Neural progenitor cell (in vitro differentiated cells): Measurements from ENCODE around the gene CPS1. TPM values are rescaled to one million over a fixed set of nuclear protein-coding genes. Genes with fewer than 3 reads are reported as not detected.

ENCODE experiments used
- DNase-seq: peaks from one replicate; pipeline ENCODE4 v3.0.0-alpha.2; 2016; ENCODE audit warnings: low spot score
- H2AFZ ChIP-seq: fragments of 200-600 bp; sonication (generic); replicated peaks from 2 replicates; pipeline ENCODE4 v1.6.1; 2016; ENCODE audit warnings: antibody characterized with exemption
- H3F3A ChIP-seq: fragments of 200-600 bp; sonication (generic); 2 replicates; pipeline ENCODE4 v1.6.1; 2016; ENCODE audit warnings: antibody characterized with exemption, low read depth
- H3K27ac ChIP-seq: fragments of 200-600 bp; sonication (generic); 2 replicates; pipeline ENCODE4 v1.5.1; 2016; ENCODE audit warnings: mild to moderate bottlenecking
- H3K27me3 ChIP-seq: fragments of 200-600 bp; sonication (generic); 2 replicates; pipeline ENCODE4 v1.6.1; 2016; ENCODE audit warnings: mild to moderate bottlenecking, moderate library complexity
- H3K36me3 ChIP-seq: fragments of 200-600 bp; sonication (generic); 2 replicates; pipeline ENCODE4 v1.5.1; 2016
- H3K4me1 ChIP-seq: fragments of 200-600 bp; sonication (generic); 2 replicates; pipeline ENCODE4 v1.6.1; 2016; ENCODE audit warnings: mixed run types
- H3K4me2 ChIP-seq: fragments of 200-600 bp; sonication (generic); 2 replicates; pipeline ENCODE4 v1.6.1; 2016
- H3K4me3 ChIP-seq: fragments of 200-600 bp; sonication (generic); 2 replicates; pipeline ENCODE4 v1.5.1; 2016
- H3K79me2 ChIP-seq: fragments of 200-600 bp; sonication (generic); 2 replicates; pipeline ENCODE4 v1.6.1; 2016; ENCODE audit warnings: low read depth
- H3K9ac ChIP-seq: fragments of 200-600 bp; sonication (generic); 2 replicates; pipeline ENCODE4 v1.6.1; 2016
- H3K9me3 ChIP-seq: fragments of 200-600 bp; sonication (generic); 2 replicates; pipeline ENCODE4 v1.5.1; 2016; ENCODE audit warnings: low read depth
- H4K20me1 ChIP-seq: fragments of 200-600 bp; sonication (generic); 2 replicates; pipeline ENCODE4 v1.6.1; 2016; ENCODE audit warnings: low read depth
- H3K27ac Mint-ChIP-seq: 3 replicates; pipeline ENCODE4 v1.8.0; 2021; ENCODE audit warnings: mixed read lengths
- H3K27me3 Mint-ChIP-seq: 2 replicates; pipeline ENCODE4 v1.8.0; 2022; ENCODE audit warnings: low read depth, mild to moderate bottlenecking, inconsistent platforms, moderate library complexity, mixed read lengths; ENCODE audit not compliant: insufficient read depth
- H3K36me3 Mint-ChIP-seq: 3 replicates; pipeline ENCODE4 v1.8.0; 2021; ENCODE audit warnings: mixed read lengths
- H3K4me1 Mint-ChIP-seq: 3 replicates; pipeline ENCODE4 v1.8.0; 2021; ENCODE audit warnings: mixed read lengths
- H3K4me3 Mint-ChIP-seq: 3 replicates; pipeline ENCODE4 v1.8.0; 2021; ENCODE audit warnings: mild to moderate bottlenecking, moderate library complexity, mixed read lengths
- H3K9me3 Mint-ChIP-seq: 3 replicates; pipeline ENCODE4 v1.8.0; 2020; ENCODE audit warnings: mixed read lengths
- CTCF ChIP-seq: fragments of 200-600 bp; sonication (generic); IDR thresholded peaks from 2 replicates; pipeline ENCODE4 v1.5.1; 2017; ENCODE audit warnings: antibody characterized with exemption, mild to moderate bottlenecking
- EZH2 ChIP-seq: fragments of 200-600 bp; sonication (generic); IDR thresholded peaks from 2 replicates; pipeline ENCODE4 v1.6.1; 2017; ENCODE audit warnings: antibody characterized with exemption, mild to moderate bottlenecking, moderate library complexity
- EZH2phosphoT487 ChIP-seq: fragments of 200-600 bp; sonication (generic); IDR thresholded peaks from 2 replicates; pipeline ENCODE4 v1.6.1; 2017; ENCODE audit warnings: antibody characterized with exemption
- total RNA-seq: library from RNA; depleted of rRNA; stranded (reverse); fragments of >200 nt; gene quantifications from 2 replicates; pipeline ENCODE4 v1.2.3, GENCODE V29; 2015; ENCODE audit warnings: low replicate concordance

CPS1 gene
- total RNA-seq, 1 donor from 2014 or later, result 86.8 TPM

- Mint-ChIP-seq H3K9me3 (no peaks in the 10 kb centered on the region), H3K27ac (no peak overlapping the region), H3K4me1 (no peaks in the 10 kb centered on the region), H3K36me3 (no peaks in the 10 kb centered on the region), H3K27me3 (no peaks in the 10 kb centered on the region), H3K4me3 (no peak overlapping the region)
- H3K4me2 ChIP-seq, result no peak overlapping the region
- no peak overlapping the region for H2AFZ ChIP-seq
- no peak overlapping the region for H3K27ac ChIP-seq
- H4K20me1 ChIP-seq, result no peaks in the 10 kb centered on the region
- no peaks in the 10 kb centered on the region for H3F3A ChIP-seq
- H3K4me3 ChIP-seq, result no peak overlapping the region
- DNase-seq, result no peak
- no peaks in the 10 kb centered on the region for H3K79me2 ChIP-seq
- H3K9me3 ChIP-seq, result no peaks in the 10 kb centered on the region
- TF ChIP-seq EZH2, result no peak
- no peaks in the 10 kb centered on the region for H3K27me3 ChIP-seq
- no peaks in the 10 kb centered on the region for H3K4me1 ChIP-seq
- no peaks in the 10 kb centered on the region for H3K36me3 ChIP-seq
- no peak overlapping the region for H3K9ac ChIP-seq
Observed at GRCh38 chr2:210686401-210686800, 130.0 kb downstream of the CPS1 start.

GRCh38 chr2:210687786-210688470 lies 131.5 kb downstream of the CPS1 start:
- Histone ChIP-seq H3K27ac (no peak overlapping the region), H3K4me2 (no peak overlapping the region), H3K36me3 (no peaks in the 10 kb centered on the region), H3K79me2 (no peaks in the 10 kb centered on the region), H3K4me3 (no peak overlapping the region), H3K9ac (no peak overlapping the region), H4K20me1 (no peaks in the 10 kb centered on the region), H3F3A (no peaks in the 10 kb centered on the region), H3K4me1 (no peaks in the 10 kb centered on the region), H3K27me3 (no peaks in the 10 kb centered on the region), H3K9me3 (no peaks in the 10 kb centered on the region), H2AFZ (no peak overlapping the region)
- H3K36me3 Mint-ChIP-seq, result no peaks in the 10 kb centered on the region
- no peaks in the 10 kb centered on the region for H3K9me3 Mint-ChIP-seq
- no peak for DNase-seq
- no peaks in the 10 kb centered on the region for H3K4me1 Mint-ChIP-seq
- no peak for TF ChIP-seq EZH2phosphoT487
- TF ChIP-seq EZH2, result no peak
- TF ChIP-seq CTCF, result no peak
- no peaks in the 10 kb centered on the region for H3K27me3 Mint-ChIP-seq
- H3K4me3 Mint-ChIP-seq, result no peak overlapping the region
- no peak overlapping the region for H3K27ac Mint-ChIP-seq

DNA sequence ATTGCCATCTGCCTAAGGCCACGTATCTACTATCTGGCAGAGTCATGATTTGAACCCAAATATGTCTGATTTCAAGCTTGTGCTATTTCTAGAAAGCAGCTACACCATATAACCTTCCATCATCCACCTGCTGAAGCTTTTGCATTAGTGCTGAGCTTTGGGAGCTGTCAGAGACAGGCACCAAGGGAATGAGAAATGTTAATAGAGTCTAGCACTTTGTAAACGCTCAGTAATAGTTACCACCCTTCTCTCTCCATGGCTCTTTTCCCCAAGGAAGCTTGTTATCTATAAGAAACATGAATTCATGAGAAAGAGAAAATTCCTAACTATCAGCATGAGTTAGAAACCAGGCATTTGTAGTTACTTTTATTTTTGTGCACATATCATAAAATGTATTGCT lies 151.5 kb downstream of the CPS1 start:
- Histone ChIP-seq H3K4me3 (no peak overlapping the region), H3K36me3 (no peaks in the 10 kb centered on the region), H3K27me3 (no peaks in the 10 kb centered on the region), H3F3A (no peaks in the 10 kb centered on the region), H3K9ac (no peak overlapping the region), H3K79me2 (no peaks in the 10 kb centered on the region), H3K4me1 (no peaks in the 10 kb centered on the region), H3K4me2 (no peak overlapping the region), H3K27ac (no peak overlapping the region), H4K20me1 (no peaks in the 10 kb centered on the region), H3K9me3 (no peaks in the 10 kb centered on the region), H2AFZ (no peak overlapping the region)
- H3K4me3 Mint-ChIP-seq, result no peak overlapping the region
- H3K27ac Mint-ChIP-seq, result no peak overlapping the region
- peaks cover 3% of the 10 kb centered on the region for H3K27me3 Mint-ChIP-seq
- no peaks in the 10 kb centered on the region for H3K36me3 Mint-ChIP-seq
- TF ChIP-seq EZH2phosphoT487 (no peak), EZH2 (no peak), CTCF (no peak)
- DNase-seq, result no peak
- H3K4me1 Mint-ChIP-seq, result peaks cover 8% of the 10 kb centered on the region
- no peaks in the 10 kb centered on the region for H3K9me3 Mint-ChIP-seq

GRCh38 chr2:210713122-210713521 lies 156.7 kb downstream of the CPS1 start:
- no peak overlapping the region for H3K9ac ChIP-seq
- DNase-seq, result no peak

More at GRCh38 chr2:210713122-210713521, 156.7 kb downstream of the CPS1 start:
- Histone ChIP-seq H3K79me2 (no peaks in the 10 kb centered on the region), H3K27me3 (no peaks in the 10 kb centered on the region), H3K4me3 (no peak overlapping the region), H2AFZ (peak overlapping the region; percentile 71), H4K20me1 (no peaks in the 10 kb centered on the region), H3K4me2 (no peak overlapping the region), H3K9me3 (no peaks in the 10 kb centered on the region), H3F3A (no peaks in the 10 kb centered on the region), H3K27ac (no peak overlapping the region), H3K36me3 (no peaks in the 10 kb centered on the region), H3K4me1 (no peaks in the 10 kb centered on the region)
- Mint-ChIP-seq H3K9me3 (no peaks in the 10 kb centered on the region), H3K36me3 (no peaks in the 10 kb centered on the region), H3K27ac (no peak overlapping the region), H3K4me1 (peaks cover 3% of the 10 kb centered on the region), H3K27me3 (peaks cover 3% of the 10 kb centered on the region), H3K4me3 (no peak overlapping the region)
- TF ChIP-seq EZH2 (no peak), CTCF (no peak), EZH2phosphoT487 (no peak)
